ENCODE results near the gene IRGC.

The IRGC gene

GRCh38 chr19:43735957-43736356 is 20.1 kb downstream of the IRGC start:
- Histone ChIP-seq H3K36me3 (ENCODE audit: control insufficient read depth in 1 of 2, insufficient read depth in 2 of 2, low read length in 2 of 2) (peaks cover 60 to 76% of the 10 kb centered on the region in 2 experiments), H3K18ac (ENCODE audit: low read length) (no peak overlapping the region), H3K27me3 (ENCODE audit: insufficient read depth, low read length) (no peaks in the 10 kb centered on the region), H3K4me2 (ENCODE audit: low read length) (no peak overlapping the region), H2AK5ac (ENCODE audit: low read length) (no peak overlapping the region), H3K23ac (ENCODE audit: low read length) (no peak overlapping the region), H2BK12ac (ENCODE audit: low read length) (no peak overlapping the region), H4K8ac (ENCODE audit: low read depth, low read length) (no peak overlapping the region), H3K4me1 (ENCODE audit: control insufficient read depth in 1 of 2, insufficient read depth in 2 of 2, low read length in 2 of 2) (peaks cover 5% of the 10 kb centered on the region in 2 experiments), H3K9ac (ENCODE audit: low read length) (no peak overlapping the region), H4K12ac (ENCODE audit: low read depth, low read length) (no peak overlapping the region), H2BK5ac (ENCODE audit: low read depth, low read length, poor library complexity) (no peak overlapping the region), H3K4me3 (ENCODE audit: low read depth, low read length) (no peak overlapping the region), H3K79me1 (ENCODE audit: low read length) (no peaks in the 10 kb centered on the region), H4K91ac (ENCODE audit: low read depth, low read length) (no peak overlapping the region), H3K9me3 (ENCODE audit: insufficient read depth, low read depth, low read length) (no peaks in the 10 kb centered on the region), H3K79me2 (ENCODE audit: control insufficient read depth, insufficient read depth, low read length, poor library complexity) (no peaks in the 10 kb centered on the region), H3K27ac (ENCODE audit: low read depth, low read length) (no peak overlapping the region), H3K14ac (ENCODE audit: low read length) (no peak overlapping the region), H2AFZ (ENCODE audit: insufficient read depth, low read length, poor library complexity) (no peak overlapping the region), H2BK120ac (ENCODE audit: insufficient read depth, low read length, poor library complexity) (no peak overlapping the region), H3K4ac (ENCODE audit: low read depth, low read length) (no peak overlapping the region)
- no peak for DNase-seq

- no peaks in the 10 kb centered on the region for H3K27me3 ChIP-seq (ENCODE audit: insufficient read depth, low read length)
- peaks cover 5% of the 10 kb centered on the region in 2 experiments for H3K4me1 ChIP-seq (ENCODE audit: control insufficient read depth in 1 of 2, insufficient read depth in 2 of 2, low read length in 2 of 2)
- no peak overlapping the region for H3K18ac ChIP-seq (ENCODE audit: low read length)
- H2BK120ac ChIP-seq (ENCODE audit: insufficient read depth, low read length, poor library complexity): no peak overlapping the region
- H3K79me2 ChIP-seq (ENCODE audit: control insufficient read depth, insufficient read depth, low read length, poor library complexity): no peaks in the 10 kb centered on the region
- H3K4me2 ChIP-seq (ENCODE audit: low read length): no peak overlapping the region
- H3K27ac ChIP-seq (ENCODE audit: low read depth, low read length): no peak overlapping the region
- H2AK5ac ChIP-seq (ENCODE audit: low read length): no peak overlapping the region
- H2BK5ac ChIP-seq (ENCODE audit: low read depth, low read length, poor library complexity): no peak overlapping the region
- WGBS (ENCODE audit: extremely low coverage, insufficient coverage, insufficient read length): no CpG with 5 or more reads among the region's 5 CpGs
- H3K14ac ChIP-seq (ENCODE audit: low read length): no peak overlapping the region
- H3K4ac ChIP-seq (ENCODE audit: low read depth, low read length): no peak overlapping the region
- H4K8ac ChIP-seq (ENCODE audit: low read depth, low read length): no peak overlapping the region
- H3K9me3 ChIP-seq (ENCODE audit: insufficient read depth, low read depth, low read length): no peaks in the 10 kb centered on the region
- no peak overlapping the region for H2AFZ ChIP-seq (ENCODE audit: insufficient read depth, low read length, poor library complexity)
- H4K91ac ChIP-seq (ENCODE audit: low read depth, low read length): no peak overlapping the region
- no peak overlapping the region for H3K4me3 ChIP-seq (ENCODE audit: low read depth, low read length)
- H3K23ac ChIP-seq (ENCODE audit: low read length): no peak overlapping the region
- H3K36me3 ChIP-seq (ENCODE audit: control insufficient read depth in 1 of 2, insufficient read depth in 2 of 2, low read length in 2 of 2): peaks cover 53 to 66% of the 10 kb centered on the region in 2 experiments
- H2BK12ac ChIP-seq (ENCODE audit: low read length): no peak overlapping the region
- DNase-seq: no peak
- no peaks in the 10 kb centered on the region for H3K79me1 ChIP-seq (ENCODE audit: low read length)
- no peak overlapping the region for H4K12ac ChIP-seq (ENCODE audit: low read depth, low read length)
- no peak overlapping the region for H3K9ac ChIP-seq (ENCODE audit: low read length)
These were observed 22.9 kb downstream of the IRGC start for GRCh38 chr19:43738780-43739211.

- Histone ChIP-seq H3K4me3 (ENCODE audit: low read depth, low read length) (no peak overlapping the region), H3K18ac (ENCODE audit: low read length) (no peak overlapping the region), H3K9ac (ENCODE audit: low read length) (no peak overlapping the region), H3K79me2 (ENCODE audit: control insufficient read depth, insufficient read depth, low read length, poor library complexity) (no peaks in the 10 kb centered on the region), H2BK12ac (ENCODE audit: low read length) (no peak overlapping the region), H3K4ac (ENCODE audit: low read depth, low read length) (no peak overlapping the region), H2AK5ac (ENCODE audit: low read length) (no peak overlapping the region), H3K4me1 (ENCODE audit: control insufficient read depth in 1 of 2, insufficient read depth in 2 of 2, low read length in 2 of 2) (peaks cover 7 to 10% of the 10 kb centered on the region in 2 experiments), H2BK120ac (ENCODE audit: insufficient read depth, low read length, poor library complexity) (no peak overlapping the region), H2AFZ (ENCODE audit: insufficient read depth, low read length, poor library complexity) (no peak overlapping the region), H3K36me3 (ENCODE audit: control insufficient read depth in 1 of 2, insufficient read depth in 2 of 2, low read length in 2 of 2) (peaks cover 49 to 61% of the 10 kb centered on the region in 2 experiments), H4K12ac (ENCODE audit: low read depth, low read length) (no peak overlapping the region), H3K27me3 (ENCODE audit: insufficient read depth, low read length) (no peaks in the 10 kb centered on the region), H4K8ac (ENCODE audit: low read depth, low read length) (no peak overlapping the region), H3K27ac (ENCODE audit: low read depth, low read length) (no peak overlapping the region), H3K9me3 (ENCODE audit: insufficient read depth, low read depth, low read length) (no peaks in the 10 kb centered on the region), H3K14ac (ENCODE audit: low read length) (no peak overlapping the region), H3K79me1 (ENCODE audit: low read length) (peaks cover 1% of the 10 kb centered on the region), H3K23ac (ENCODE audit: low read length) (no peak overlapping the region), H3K4me2 (ENCODE audit: low read length) (no peak overlapping the region), H2BK5ac (ENCODE audit: low read depth, low read length, poor library complexity) (no peak overlapping the region), H4K91ac (ENCODE audit: low read depth, low read length) (no peak overlapping the region)
- no CpG with 5 or more reads among the region's 16 CpGs for WGBS (ENCODE audit: extremely low coverage, insufficient coverage, insufficient read length)
- DNase-seq: peak; percentile 64 to 86
These were observed 23.8 kb downstream of the IRGC start for GRCh38 chr19:43739439-43740235.

GRCh38 chr19:43741075-43741825 is 25.4 kb downstream of the IRGC start:
- Histone ChIP-seq H3K79me1 (ENCODE audit: low read length) (peaks cover 5% of the 10 kb centered on the region), H3K27me3 (ENCODE audit: insufficient read depth, low read length) (no peaks in the 10 kb centered on the region), H3K4me3 (ENCODE audit: low read depth, low read length) (no peak overlapping the region), H3K18ac (ENCODE audit: low read length) (no peak overlapping the region), H2AFZ (ENCODE audit: insufficient read depth, low read length, poor library complexity) (no peak overlapping the region), H4K91ac (ENCODE audit: low read depth, low read length) (no peak overlapping the region), H3K9ac (ENCODE audit: low read length) (no peak overlapping the region), H3K14ac (ENCODE audit: low read length) (no peak overlapping the region), H3K4ac (ENCODE audit: low read depth, low read length) (no peak overlapping the region), H3K4me1 (ENCODE audit: control insufficient read depth in 1 of 2, insufficient read depth in 2 of 2, low read length in 2 of 2) (peaks cover 11% of the 10 kb centered on the region in 2 experiments), H2BK120ac (ENCODE audit: insufficient read depth, low read length, poor library complexity) (no peak overlapping the region), H3K79me2 (ENCODE audit: control insufficient read depth, insufficient read depth, low read length, poor library complexity) (no peaks in the 10 kb centered on the region), H4K8ac (ENCODE audit: low read depth, low read length) (no peak overlapping the region), H3K9me3 (ENCODE audit: insufficient read depth, low read depth, low read length) (no peaks in the 10 kb centered on the region), H3K4me2 (ENCODE audit: low read length) (no peak overlapping the region), H4K12ac (ENCODE audit: low read depth, low read length) (no peak overlapping the region), H3K23ac (ENCODE audit: low read length) (no peak overlapping the region), H2BK5ac (ENCODE audit: low read depth, low read length, poor library complexity) (no peak overlapping the region), H2AK5ac (ENCODE audit: low read length) (no peak overlapping the region), H3K27ac (ENCODE audit: low read depth, low read length) (no peak overlapping the region), H2BK12ac (ENCODE audit: low read length) (no peak overlapping the region), H3K36me3 (ENCODE audit: control insufficient read depth in 1 of 2, insufficient read depth in 2 of 2, low read length in 2 of 2) (peaks cover 56 to 63% of the 10 kb centered on the region in 2 experiments)
- WGBS (ENCODE audit: extremely low coverage, insufficient coverage, insufficient read length): no CpG with 5 or more reads among the region's 10 CpGs
- DNase-seq: no peak

All from trophoblast cell (in vitro differentiated cells and primary cell).